Neuronal stem cell (in vitro differentiated cells): Measurements from ENCODE around the gene RNASE8.
A peak's percentile ranks its signal among the peaks of the same experiment; 100 is the strongest.

Experiments
- DNase-seq: peaks from one replicate; pipeline ENCODE4 v3.0.0-alpha.2; 2013; ENCODE audit warnings: low spot score
- H2AFZ ChIP-seq: one replicate; pipeline ENCODE4 v1.6.1; 2013; ENCODE audit warnings: mild to moderate bottlenecking, low read length, inconsistent platforms
- H2AK5ac ChIP-seq: 2 replicates; pipeline ENCODE4 v1.6.1; 2013; ENCODE audit warnings: low read depth, mild to moderate bottlenecking, inconsistent platforms, low read length, moderate library complexity, mixed read lengths
- H2BK120ac ChIP-seq: 2 replicates; pipeline ENCODE4 v1.6.1; 2013; ENCODE audit warnings: low read depth, mild to moderate bottlenecking, inconsistent platforms, low read length, moderate library complexity, mixed read lengths
- H2BK12ac ChIP-seq: one replicate; pipeline ENCODE4 v1.6.1; 2013; ENCODE audit warnings: low read length, inconsistent platforms
- H2BK15ac ChIP-seq: 2 replicates; pipeline ENCODE4 v1.6.1; 2013; ENCODE audit warnings: mild to moderate bottlenecking, low read length, inconsistent platforms, mixed read lengths
- H2BK5ac ChIP-seq: one replicate; pipeline ENCODE4 v1.6.1; 2013; ENCODE audit warnings: inconsistent platforms, mild to moderate bottlenecking, low read length, moderate library complexity
- H3K14ac ChIP-seq: one replicate; pipeline ENCODE4 v1.6.1; 2013; ENCODE audit warnings: low read length, inconsistent platforms
- H3K18ac ChIP-seq: 2 replicates; pipeline ENCODE4 v1.6.1; 2013; ENCODE audit warnings: low read length, inconsistent platforms
- H3K23ac ChIP-seq: 2 replicates; pipeline ENCODE4 v1.6.1; 2013; ENCODE audit warnings: low read depth, mild to moderate bottlenecking, mixed read lengths, low read length, inconsistent platforms; ENCODE audit not compliant: poor library complexity
- H3K27ac ChIP-seq: replicated peaks from 3 replicates; pipeline ENCODE4 v1.5.1; 2013; ENCODE audit warnings: low read length, inconsistent platforms
- H3K27me3 ChIP-seq, 3 experiments: 2 replicates each; pipeline ENCODE4 v1.6.1; 2013; ENCODE audit warnings: low read length in 3 of 3, mild to moderate bottlenecking in 2 of 3, inconsistent platforms in 1 of 3, low read depth in 1 of 3, mixed read lengths in 1 of 3, moderate library complexity in 1 of 3; ENCODE audit not compliant: control insufficient read depth in 3 of 3, insufficient read depth in 3 of 3
- H3K36me3 ChIP-seq, 2 donors: replicated peaks in 1 of 2; 2 replicates each; pipeline ENCODE4 v1.6.1; 2013; ENCODE audit warnings: low read length in 2 of 2; ENCODE audit not compliant: control insufficient read depth in 2 of 2, insufficient read depth in 2 of 2
- H3K4ac ChIP-seq: 2 replicates; pipeline ENCODE4 v1.6.1; 2013; ENCODE audit warnings: inconsistent platforms, mild to moderate bottlenecking, low read length, moderate library complexity
- H3K4me1 ChIP-seq, 2 donors: 1 replicate in 1 of 2; 2 replicates in 1 of 2; pipeline ENCODE4 v1.6.1; 2013; ENCODE audit warnings: low read length in 2 of 2, low read depth in 1 of 2; ENCODE audit not compliant: control insufficient read depth in 2 of 2, insufficient read depth in 1 of 2
- H3K4me2 ChIP-seq: one replicate; pipeline ENCODE4 v1.6.1; 2013; ENCODE audit warnings: mild to moderate bottlenecking, low read length, inconsistent platforms; ENCODE audit not compliant: insufficient read depth, poor library complexity, severe bottlenecking
- H3K4me3 ChIP-seq, 2 donors: 2 replicates each; pipeline ENCODE4 v1.5.1; 2013; ENCODE audit warnings: low read length in 2 of 2, mild to moderate bottlenecking in 2 of 2, inconsistent platforms in 1 of 2, moderate library complexity in 1 of 2
- H3K79me1 ChIP-seq: one replicate; pipeline ENCODE4 v1.6.1; 2013; ENCODE audit warnings: low read depth, mild to moderate bottlenecking, inconsistent platforms, low read length, moderate library complexity
- H3K9ac ChIP-seq: one replicate; pipeline ENCODE4 v1.6.1; 2013; ENCODE audit warnings: mild to moderate bottlenecking, low read depth, low read length, inconsistent platforms; ENCODE audit not compliant: poor library complexity
- H3K9me3 ChIP-seq, 2 donors: replicated peaks in 1 of 2; 2 replicates each; pipeline versions ENCODE3 to v1.6.1; 2013; ENCODE audit warnings: low read length in 2 of 2, mild to moderate bottlenecking in 2 of 2, inconsistent platforms in 1 of 2, low read depth in 1 of 2, mixed read lengths in 1 of 2, moderate library complexity in 1 of 2; ENCODE audit not compliant: control insufficient read depth in 2 of 2, insufficient read depth in 1 of 2
- H4K8ac ChIP-seq: one replicate; pipeline ENCODE4 v1.6.1; 2013; ENCODE audit warnings: low read depth, mild to moderate bottlenecking, inconsistent platforms, low read length, moderate library complexity
- H4K91ac ChIP-seq: one replicate; pipeline ENCODE4 v1.6.1; 2013; ENCODE audit warnings: low read length, low read depth, mild to moderate bottlenecking, inconsistent platforms; ENCODE audit not compliant: poor library complexity
- WGBS, 2 donors: extraction: QIAGEN DNeasy Blood & Tissue Kit; methylation state at CpG; one replicate each; pipeline ENCODE4 v1.1.7; 2013; ENCODE audit warnings: missing lambda C conversion rate in 2 of 2, mixed read lengths in 1 of 2; ENCODE audit not compliant: insufficient read length in 2 of 2, insufficient replicate concordance in 1 of 2; ENCODE audit errors: extremely low coverage in 2 of 2; 5-methylcytosine and 5-hydroxymethylcytosine counted together

Gene RNASE8

DNA sequence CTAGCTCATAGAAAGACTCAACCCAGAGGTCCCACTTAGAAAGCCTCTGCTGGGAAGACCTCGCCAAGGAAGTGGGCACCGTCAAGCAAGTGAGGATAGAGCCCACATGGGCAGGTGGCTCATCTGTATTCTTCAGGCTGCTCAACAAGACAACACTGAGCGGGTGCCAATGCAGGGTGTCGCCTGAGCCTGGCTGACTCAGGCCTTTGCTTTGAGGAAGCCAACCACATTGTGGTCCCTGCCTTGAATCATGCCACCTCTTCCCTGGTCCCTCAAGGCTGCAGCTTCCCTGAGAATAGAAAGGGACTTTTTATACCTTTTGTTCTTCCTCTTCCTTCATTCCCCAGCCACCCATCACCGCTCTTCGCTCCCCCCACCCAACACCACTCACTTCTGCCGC, 20.9 kb upstream of the RNASE8 start:
- Histone ChIP-seq H3K27ac (no peak overlapping the region), H2BK5ac (no peak overlapping the region), H2BK120ac (no peak overlapping the region), H3K4ac (no peak overlapping the region), H4K8ac (no peak overlapping the region), H3K23ac (no peak overlapping the region), H3K27me3 (peaks cover 0 to 56% (median 0%) of the 10 kb centered on the region in 3 experiments), H3K9ac (no peak overlapping the region), H3K4me1 (peaks cover 1 to 2% of the 10 kb centered on the region in 2 donors), H3K9me3 (no peaks in the 10 kb centered on the region), H3K18ac (no peak overlapping the region), H2BK15ac (no peak overlapping the region), H3K14ac (no peak overlapping the region), H3K4me2 (no peak overlapping the region), H3K79me1 (no peaks in the 10 kb centered on the region), H3K4me3 (no peak overlapping the region), H2AFZ (no peak overlapping the region), H2AK5ac (no peak overlapping the region), H2BK12ac (no peak overlapping the region), H4K91ac (no peak overlapping the region), H3K36me3 (no peaks in the 10 kb centered on the region)
- no CpG with 5 or more reads among the region's 7 CpGs for WGBS, 2 donors
- no peak for DNase-seq

DNA sequence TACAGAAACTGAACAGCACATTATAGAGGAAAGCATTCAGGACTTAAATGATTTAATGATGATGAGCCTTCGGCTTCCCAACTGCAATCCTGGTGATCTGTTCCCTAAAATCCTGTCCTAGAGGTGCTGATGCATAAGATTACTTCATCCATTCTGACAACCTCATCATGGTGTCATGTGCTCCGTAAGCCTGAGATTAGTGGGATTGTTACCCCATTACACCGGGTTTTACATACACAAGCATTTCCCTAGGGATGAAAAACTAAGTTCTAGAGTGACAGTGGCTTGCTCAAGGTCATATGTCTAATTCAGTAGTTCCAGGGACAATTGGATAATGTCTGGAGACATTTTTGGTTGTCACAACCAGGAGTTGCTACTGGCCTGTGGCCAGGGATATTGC, 20.5 kb upstream of the RNASE8 start:
- Histone ChIP-seq H2BK15ac (no peak overlapping the region), H3K27me3 (peaks cover 0 to 56% (median 0%) of the 10 kb centered on the region in 3 experiments), H3K4me2 (no peak overlapping the region), H2BK5ac (no peak overlapping the region), H2BK12ac (no peak overlapping the region), H2AK5ac (no peak overlapping the region), H3K18ac (no peak overlapping the region), H3K4ac (no peak overlapping the region), H3K79me1 (no peaks in the 10 kb centered on the region), H3K9ac (no peak overlapping the region), H3K23ac (no peak overlapping the region), H3K27ac (no peak overlapping the region), H4K91ac (no peak overlapping the region), H3K14ac (no peak overlapping the region), H3K4me1 (peaks cover 1 to 2% of the 10 kb centered on the region in 2 donors), H3K9me3 (no peaks in the 10 kb centered on the region), H4K8ac (no peak overlapping the region), H2AFZ (no peak overlapping the region), H3K4me3 (no peak overlapping the region), H3K36me3 (no peaks in the 10 kb centered on the region), H2BK120ac (no peak overlapping the region)
- WGBS, 2 donors: no CpG with 5 or more reads among the region's 3 CpGs
- no peak for DNase-seq

DNA sequence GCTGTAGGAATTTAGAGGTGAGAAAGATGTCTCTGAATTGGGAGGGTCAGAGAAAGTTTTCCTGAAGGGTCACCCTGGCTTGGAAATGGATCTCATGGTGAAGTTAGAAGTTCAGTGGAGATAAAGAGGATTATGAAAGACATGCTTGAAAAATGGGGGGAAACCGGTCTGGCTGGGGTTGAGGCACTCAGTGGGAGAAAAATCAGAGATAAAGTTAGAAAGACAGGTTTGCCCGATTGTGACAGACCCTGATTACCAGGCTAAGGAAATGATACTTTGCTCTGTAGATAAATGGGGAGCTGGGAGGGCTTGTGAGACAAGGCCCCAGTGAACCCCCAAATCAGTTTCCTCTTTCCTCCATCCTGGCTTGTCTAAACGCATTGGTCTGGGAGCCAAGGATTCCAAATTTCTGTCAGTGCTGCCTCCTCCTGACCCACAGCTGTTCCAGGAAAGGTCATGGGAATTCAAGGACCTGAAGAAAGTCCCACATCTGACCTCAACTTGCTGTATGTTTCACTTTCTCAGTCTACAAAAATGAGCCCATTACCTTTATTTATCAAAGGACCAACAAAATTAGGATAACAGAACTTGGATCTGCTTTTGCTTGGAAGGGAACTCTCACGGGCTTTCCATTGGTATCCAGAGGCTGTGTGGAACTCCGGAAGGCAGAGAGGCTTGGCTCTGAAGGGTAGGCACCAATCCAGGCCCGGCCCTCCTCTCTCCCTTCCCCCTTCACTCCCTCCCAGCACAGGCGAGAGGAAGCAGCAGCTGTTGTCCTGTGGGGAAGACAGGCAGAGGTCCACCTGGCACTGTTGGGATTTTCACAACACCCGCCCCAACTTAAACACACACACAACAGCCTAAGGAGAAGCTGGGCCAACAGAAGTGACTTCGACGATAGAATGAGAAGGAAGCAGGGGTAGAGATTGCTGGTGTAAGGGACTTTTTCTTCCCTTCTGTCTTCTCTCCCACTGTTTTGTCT, 18.9 kb upstream of the RNASE8 start:
- H3K4me3 ChIP-seq: no peak overlapping the region
- no peak overlapping the region for H2AK5ac ChIP-seq
- no peaks in the 10 kb centered on the region for H3K36me3 ChIP-seq
- peak overlapping the region; percentile 74 for H2AFZ ChIP-seq
- no peak for DNase-seq
- H3K4me2 ChIP-seq: no peak overlapping the region
- H3K9me3 ChIP-seq: no peaks in the 10 kb centered on the region
- no peak overlapping the region for H2BK15ac ChIP-seq
- H3K27ac ChIP-seq: no peak overlapping the region
- H3K9ac ChIP-seq: no peak overlapping the region
- peaks cover 0 to 57% (median 0%) of the 10 kb centered on the region in 3 experiments for H3K27me3 ChIP-seq
- no peak overlapping the region for H3K4ac ChIP-seq
- H2BK12ac ChIP-seq: no peak overlapping the region
- H3K18ac ChIP-seq: peak overlapping the region; percentile 13
- no peak overlapping the region for H2BK5ac ChIP-seq
- H3K79me1 ChIP-seq: no peaks in the 10 kb centered on the region
- peaks cover 1 to 2% of the 10 kb centered on the region in 2 donors for H3K4me1 ChIP-seq
- no peak overlapping the region for H4K8ac ChIP-seq
- no peak overlapping the region for H4K91ac ChIP-seq
- H3K14ac ChIP-seq: no peak overlapping the region
- H2BK120ac ChIP-seq: no peak overlapping the region
- H3K23ac ChIP-seq: no peak overlapping the region
- whole genome bisulfite sequencing, 2 donors: no CpG with 5 or more reads among the region's 10 CpGs

DNA sequence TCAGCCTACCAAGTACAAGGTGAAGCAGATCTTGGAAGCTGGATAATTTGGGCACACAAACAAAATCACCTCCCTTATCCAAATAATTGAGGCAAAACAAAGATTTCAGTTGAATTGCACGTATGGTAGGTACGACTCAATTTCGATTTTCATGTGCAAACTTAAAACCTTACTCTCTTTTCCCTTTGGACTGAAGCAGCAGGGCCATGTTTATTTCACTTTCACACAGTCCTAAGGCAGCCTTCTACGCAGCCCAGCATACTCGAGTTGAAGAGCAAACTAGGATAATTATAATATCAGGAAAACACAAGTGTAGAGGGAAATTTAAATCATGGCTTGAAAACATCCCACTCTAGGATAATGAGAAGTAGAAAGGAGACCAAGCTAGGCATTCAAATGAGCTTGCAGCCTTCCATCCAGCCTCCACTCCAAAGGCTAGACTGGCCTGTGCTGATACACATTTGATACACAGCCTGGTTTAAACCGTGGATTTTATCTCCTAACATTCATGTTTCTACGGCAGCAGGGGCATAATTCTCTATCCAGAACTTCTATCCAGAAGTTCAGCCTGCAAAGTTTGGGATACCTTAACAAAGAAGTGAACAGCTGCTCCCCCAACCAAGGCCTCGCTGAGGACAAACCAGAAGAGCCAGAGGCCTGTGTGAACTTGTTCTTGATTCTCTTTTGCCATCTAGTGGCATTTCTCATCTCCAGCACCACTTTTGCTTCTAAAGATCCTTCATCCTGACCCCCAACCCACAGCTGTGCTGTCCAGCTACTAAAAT, 17.8 kb upstream of the RNASE8 start:
- no peak overlapping the region for H2BK12ac ChIP-seq

More for the DNA sequence above, 17.8 kb upstream of the RNASE8 start:
- H2AFZ ChIP-seq: peak overlapping the region; percentile 74
- H3K18ac ChIP-seq: no peak overlapping the region
- no peak overlapping the region for H3K14ac ChIP-seq
- no peak overlapping the region for H2AK5ac ChIP-seq
- H2BK15ac ChIP-seq: no peak overlapping the region
- no CpG with 5 or more reads among the region's 8 CpGs for WGBS, 2 donors
- H3K4me1 ChIP-seq: peaks cover 1 to 2% of the 10 kb centered on the region in 2 donors
- H3K36me3 ChIP-seq: no peaks in the 10 kb centered on the region
- DNase-seq: peak; percentile 44
- H3K79me1 ChIP-seq: no peaks in the 10 kb centered on the region
- H3K4ac ChIP-seq: no peak overlapping the region
- no peak overlapping the region for H2BK5ac ChIP-seq
- no peak overlapping the region for H3K4me3 ChIP-seq
- no peak overlapping the region for H4K8ac ChIP-seq
- no peak overlapping the region for H3K9ac ChIP-seq
- H3K27ac ChIP-seq: no peak overlapping the region
- peaks cover 0 to 57% (median 0%) of the 10 kb centered on the region in 3 experiments for H3K27me3 ChIP-seq
- no peak overlapping the region for H4K91ac ChIP-seq
- no peak overlapping the region for H2BK120ac ChIP-seq
- H3K9me3 ChIP-seq: no peaks in the 10 kb centered on the region
- H3K4me2 ChIP-seq: no peak overlapping the region
- H3K23ac ChIP-seq: no peak overlapping the region
